ENCODE results near the gene BLMH. TPM values are rescaled to one million over a fixed set of nuclear protein-coding genes. Genes with fewer than 3 reads are reported as not detected.
A peak's percentile ranks its signal among the peaks of the same experiment; 100 is the strongest.

BLMH gene
- total RNA-seq, 1 experiment from 2014 or later: 20.7 TPM

DNA sequence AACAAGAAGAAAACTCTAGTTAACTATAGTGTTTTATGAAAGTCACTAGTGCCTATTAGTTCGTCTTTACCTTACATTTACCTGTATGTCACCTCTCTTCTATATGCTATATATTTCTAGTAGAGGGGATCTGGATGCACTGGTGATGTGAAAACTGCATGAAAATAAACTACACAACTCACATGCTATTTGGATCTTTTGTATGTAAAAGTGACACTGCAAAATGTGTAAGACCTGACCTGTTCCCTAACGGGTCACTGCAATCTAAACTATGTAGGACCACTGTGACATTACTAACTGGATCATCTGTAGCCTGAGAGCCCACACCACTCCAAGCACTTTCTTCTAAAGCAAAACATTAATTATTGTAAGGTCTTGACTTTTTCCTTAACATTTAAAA, 1.7 kb downstream of the BLMH start:
- no peaks in the 10 kb centered on the region for H3K9me2 ChIP-seq (ENCODE audit: insufficient read depth)
- peaks cover 12% of the 10 kb centered on the region for H3K79me2 ChIP-seq (ENCODE audit: low read depth)
- H3K27ac ChIP-seq: no peak overlapping the region
- ChIA-PET POLR2A (ENCODE audit: unreplicated experiment) (no interaction called here), CTCF (no interaction called here)
- 0 out of 2 replicates have a peak, but pooled peaks cover 12% of the 10 kb centered on the region for H3K36me3 ChIP-seq (ENCODE audit: low read depth)
- no peaks in the 10 kb centered on the region for H3K27me3 ChIP-seq (ENCODE audit: insufficient read depth, low read depth)
- H3K9me3 ChIP-seq (ENCODE audit: insufficient read depth, low read depth): no peaks in the 10 kb centered on the region
- BruUV-seq (replicated peaks): no TSS peak
- no peak for DNase-seq
- H3K4me2 ChIP-seq: peak overlapping the region; percentile 90
- peak overlapping the region; percentile 66; the same call in 1 of the 2 replicates for H3K4me3 ChIP-seq
- TF ChIP-seq EZH2 (IDR thresholded peaks at IDR 0.05; ENCODE audit: low read depth): no peak
- TF ChIP-seq, protein P1, sequence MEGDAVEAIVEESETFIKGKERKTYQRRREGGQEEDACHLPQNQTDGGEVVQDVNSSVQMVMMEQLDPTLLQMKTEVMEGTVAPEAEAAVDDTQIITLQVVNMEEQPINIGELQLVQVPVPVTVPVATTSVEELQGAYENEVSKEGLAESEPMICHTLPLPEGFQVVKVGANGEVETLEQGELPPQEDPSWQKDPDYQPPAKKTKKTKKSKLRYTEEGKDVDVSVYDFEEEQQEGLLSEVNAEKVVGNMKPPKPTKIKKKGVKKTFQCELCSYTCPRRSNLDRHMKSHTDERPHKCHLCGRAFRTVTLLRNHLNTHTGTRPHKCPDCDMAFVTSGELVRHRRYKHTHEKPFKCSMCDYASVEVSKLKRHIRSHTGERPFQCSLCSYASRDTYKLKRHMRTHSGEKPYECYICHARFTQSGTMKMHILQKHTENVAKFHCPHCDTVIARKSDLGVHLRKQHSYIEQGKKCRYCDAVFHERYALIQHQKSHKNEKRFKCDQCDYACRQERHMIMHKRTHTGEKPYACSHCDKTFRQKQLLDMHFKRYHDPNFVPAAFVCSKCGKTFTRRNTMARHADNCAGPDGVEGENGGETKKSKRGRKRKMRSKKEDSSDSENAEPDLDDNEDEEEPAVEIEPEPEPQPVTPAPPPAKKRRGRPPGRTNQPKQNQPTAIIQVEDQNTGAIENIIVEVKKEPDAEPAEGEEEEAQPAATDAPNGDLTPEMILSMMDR (conservative IDR thresholded peaks at IDR 0.05): no peak
- intact Hi-C loops (cut with micrococcal nuclease; ENCODE audit: unreplicated experiment): no loop called here
- no peak overlapping the region for H2AFZ ChIP-seq
- H3K4me1 ChIP-seq (replicated peaks; ENCODE audit: insufficient read depth): peaks cover 20% of the 10 kb centered on the region
- 0 out of 2 replicates have a peak, but pooled peaks cover 4% of the 10 kb centered on the region for H4K20me1 ChIP-seq (ENCODE audit: insufficient read depth)
- peaks cover 9% of the 10 kb centered on the region; the same call in 1 of the 2 replicates for H3F3A ChIP-seq (ENCODE audit: insufficient read depth, low read depth)

DNA sequence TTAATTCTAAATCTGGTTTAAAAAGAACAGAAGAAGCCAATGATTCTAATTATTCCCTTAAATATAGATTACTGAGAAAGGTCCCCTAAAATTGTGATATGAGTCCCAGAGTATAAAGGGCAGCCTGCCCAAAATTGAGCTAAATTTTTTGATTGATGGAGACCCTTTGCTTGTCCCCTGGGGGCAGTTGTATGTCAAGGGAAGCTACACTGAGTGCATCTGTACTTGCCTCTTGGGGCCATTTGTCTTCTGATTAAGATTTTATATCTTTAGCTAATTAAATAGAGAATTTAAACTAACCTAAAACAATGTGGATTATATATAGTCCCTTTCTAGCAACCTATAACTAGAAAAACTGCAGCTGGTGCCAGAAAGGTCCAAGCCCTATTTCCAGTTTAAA, 12.6 kb downstream of the BLMH start:
- H3K36me3 ChIP-seq (ENCODE audit: low read depth): peaks cover 4% of the 10 kb centered on the region
- 0 out of 2 replicates have a peak, but pooled peaks cover 6% of the 10 kb centered on the region for H3K4me1 ChIP-seq (replicated peaks; ENCODE audit: insufficient read depth)
- no peaks in the 10 kb centered on the region for H4K20me1 ChIP-seq (ENCODE audit: insufficient read depth)
- intact Hi-C loops (cut with micrococcal nuclease; ENCODE audit: unreplicated experiment): no loop called here
- no peak for DNase-seq
- H2AFZ ChIP-seq: no peak overlapping the region
- no peak overlapping the region for H3K4me3 ChIP-seq
- H3K27ac ChIP-seq: no peak overlapping the region
- no peaks in the 10 kb centered on the region for H3K9me2 ChIP-seq (ENCODE audit: insufficient read depth)
- H3K9me3 ChIP-seq (ENCODE audit: insufficient read depth, low read depth): no peaks in the 10 kb centered on the region
- H3K79me2 ChIP-seq (ENCODE audit: low read depth): no peaks in the 10 kb centered on the region
- BruUV-seq (replicated peaks): no TSS peak
- no peak overlapping the region for H3K4me2 ChIP-seq
- ChIA-PET POLR2A (ENCODE audit: unreplicated experiment) (interaction anchor here (0.7 kb wide), 1 partner anchor 1148 kb away, joined by 11 read pairs; no protein-coding TSS in a partner anchor), CTCF (interaction anchor here (1.7 kb wide), 1 partner anchor 155 kb away, joined by 3 read pairs; no protein-coding TSS in a partner anchor)
- no peaks in the 10 kb centered on the region for H3F3A ChIP-seq (ENCODE audit: insufficient read depth, low read depth)
- no peaks in the 10 kb centered on the region for H3K27me3 ChIP-seq (ENCODE audit: insufficient read depth, low read depth)
- TF ChIP-seq EZH2 (IDR thresholded peaks at IDR 0.05; ENCODE audit: low read depth): no peak
- TF ChIP-seq, protein P1 (conservative IDR thresholded peaks at IDR 0.05): no peak

DNA sequence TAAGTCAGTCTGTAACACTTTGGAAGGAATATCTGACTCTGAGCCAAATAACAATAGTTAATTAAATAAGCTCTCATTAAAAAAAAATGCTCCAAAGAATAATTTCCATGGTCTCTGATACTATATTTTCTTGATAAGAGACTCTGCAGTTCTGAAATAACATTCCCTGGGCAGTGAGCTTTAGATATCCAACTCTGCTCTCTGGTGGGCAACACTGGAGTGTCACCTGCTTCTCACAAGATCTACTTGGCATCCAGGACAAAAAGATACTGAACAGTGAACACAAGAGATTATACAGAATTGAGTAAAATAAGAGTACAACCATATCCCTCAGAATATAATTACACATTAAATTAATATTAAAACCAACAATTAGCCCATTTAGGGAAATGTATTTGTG, 13.7 kb downstream of the BLMH start:
- Histone ChIP-seq H2AFZ (no peak overlapping the region), H3K9me3 (ENCODE audit: insufficient read depth, low read depth) (no peaks in the 10 kb centered on the region), H3K79me2 (ENCODE audit: low read depth) (no peaks in the 10 kb centered on the region), H3F3A (ENCODE audit: insufficient read depth, low read depth) (no peaks in the 10 kb centered on the region), H4K20me1 (ENCODE audit: insufficient read depth) (no peaks in the 10 kb centered on the region), H3K4me1 (replicated peaks; ENCODE audit: insufficient read depth) (0 out of 2 replicates have a peak, but pooled peaks cover 6% of the 10 kb centered on the region), H3K27me3 (ENCODE audit: insufficient read depth, low read depth) (no peaks in the 10 kb centered on the region), H3K9me2 (ENCODE audit: insufficient read depth) (no peaks in the 10 kb centered on the region), H3K4me2 (no peak overlapping the region), H3K27ac (no peak overlapping the region), H3K36me3 (ENCODE audit: low read depth) (peaks cover 13% of the 10 kb centered on the region), H3K4me3 (no peak overlapping the region)
- ChIA-PET POLR2A (ENCODE audit: unreplicated experiment) (no interaction called here), CTCF (interaction anchor here (0.6 to 1.7 kb wide), 3 partner anchors 154 to 435 kb away, joined by 3 to 9 read pairs (median 4); no protein-coding TSS in a partner anchor)
- no TSS peak for BruUV-seq (replicated peaks)
- intact Hi-C loops (cut with micrococcal nuclease; ENCODE audit: unreplicated experiment): loop anchor here (1.0 kb wide), 2 partner anchors 153 to 174 kb away; no protein-coding TSS in a partner anchor
- DNase-seq: peak in 1 of 2 experiments; percentile 40
- TF ChIP-seq EZH2 (IDR thresholded peaks at IDR 0.05; ENCODE audit: low read depth): no peak
- TF ChIP-seq, protein P1 (conservative IDR thresholded peaks at IDR 0.05): peak; percentile 57

All from PC-9 (cell line).